ENCODE results near the gene WDR64. TPM values are rescaled to one million over a fixed set of nuclear protein-coding genes. Genes with fewer than 3 reads are reported as not detected.
"Not testable (repeated sequence)": the region's sequence is repeated elsewhere in the genome, so short reads cannot be mapped to it uniquely, and the experiment has no call there.

WDR64 gene
- total and polyA plus RNA-seq, 4 experiments from 2014 or later = 0.16 TPM; not detected in 3

- Mint-ChIP-seq H3K4me1 (peaks cover 12 to 19% (median 15%) of the 10 kb centered on the region in 4 donors), H3K4me3 (peak overlapping the region in 1 of 8 donors; percentile 12), H3K9me3 (peaks cover 0 to 3% (median 0%) of the 10 kb centered on the region in 8 donors), H3K27ac (peak overlapping the region in 4 of 7 donors; percentile 42 to 77 (median 52)), H3K36me3 (no peaks in the 10 kb centered on the region), H3K27me3 (peaks cover 0 to 4% of the 10 kb centered on the region in 2 donors)
- POLR2A ChIA-PET (ENCODE audit: partially characterized antibody) = no interaction called here
- Histone ChIP-seq H3K27ac (ENCODE audit: low read depth, low read length) (no peak overlapping the region), H3K9me3 (ENCODE audit: control insufficient read depth in 1 of 2, low read length in 2 of 2) (no peaks in the 10 kb centered on the region), H3K27me3 (ENCODE audit: insufficient read depth, low read length) (no peaks in the 10 kb centered on the region), H3K36me3 (ENCODE audit: insufficient read depth, low read length) (no peaks in the 10 kb centered on the region), H3K4me1 (ENCODE audit: insufficient read depth, low read length) (peaks cover 22% of the 10 kb centered on the region), H3K4me3 (ENCODE audit: low read length in 2 of 2) (no peak overlapping the region)
- CTCF ChIA-PET (ENCODE audit: partially characterized antibody) = interaction anchor here (0.9 to 2.1 kb wide), 2 partner anchors 12 to 35 kb away, joined by 3 to 5 read pairs; no protein-coding TSS in a partner anchor
- DNase-seq = no peak
- intact Hi-C loops (cut with micrococcal nuclease) = no loop called here
Observed at GRCh38 chr1:241675983-241676382, 23.9 kb downstream of the WDR64 start.

GRCh38 chr1:241677201-241677600 lies 25.1 kb downstream of the WDR64 start:
- Mint-ChIP-seq H3K4me3 (peak overlapping the region; percentile 63 to 87 (median 74)), H3K36me3 (peaks cover 0 to 10% of the 10 kb centered on the region in 2 donors), H3K27me3 (peaks cover 0 to 3% of the 10 kb centered on the region in 2 donors), H3K4me1 (peaks cover 12 to 19% (median 15%) of the 10 kb centered on the region in 4 donors), H3K27ac (peak overlapping the region; percentile 74 to 94 (median 85)), H3K9me3 (peaks cover 0 to 4% (median 0%) of the 10 kb centered on the region in 8 donors)
- Histone ChIP-seq H3K4me1 (ENCODE audit: insufficient read depth, low read length) (peaks cover 22% of the 10 kb centered on the region), H3K36me3 (ENCODE audit: insufficient read depth, low read length) (no peaks in the 10 kb centered on the region), H3K9me3 (ENCODE audit: control insufficient read depth in 1 of 2, low read length in 2 of 2) (no peaks in the 10 kb centered on the region), H3K27me3 (ENCODE audit: insufficient read depth, low read length) (no peaks in the 10 kb centered on the region), H3K4me3 (ENCODE audit: low read length in 2 of 2) (peak overlapping the region in 1 of 2 donors; percentile 11), H3K27ac (ENCODE audit: low read depth, low read length) (peak overlapping the region; percentile 56)
- ChIA-PET POLR2A (ENCODE audit: partially characterized antibody) (interaction anchor here (0.7 to 2.3 kb wide), 4 partner anchors 16 to 50 kb away, joined by 3 to 18 read pairs (median 4); partner anchors contain the start of genes CHML and OPN3), CTCF (ENCODE audit: partially characterized antibody) (interaction anchor here (0.8 to 2.1 kb wide), 4 partner anchors 13 to 170 kb away, joined by 3 to 8 read pairs (median 4); partner anchors contain the start of gene EXO1)
- intact Hi-C loops (cut with micrococcal nuclease) = loop anchor here (1.0 kb wide), 1 partner anchor 37 kb away; the partner anchor contains the start of genes CHML and OPN3
- DNase-seq = peak; percentile 54 to 69 (median 69)

- Mint-ChIP-seq H3K27ac (no peak overlapping the region), H3K36me3 (peaks cover 0 to 20% of the 10 kb centered on the region in 2 donors), H3K9me3 (peaks cover 0 to 4% (median 0%) of the 10 kb centered on the region in 8 donors), H3K4me3 (no peak overlapping the region), H3K4me1 (peaks cover 12 to 19% (median 15%) of the 10 kb centered on the region in 4 donors), H3K27me3 (peaks cover 0 to 3% of the 10 kb centered on the region in 2 donors)
- H3K4me1 ChIP-seq (ENCODE audit: insufficient read depth, low read length) = peaks cover 22% of the 10 kb centered on the region
- H3K27ac ChIP-seq (ENCODE audit: low read depth, low read length) = no peak overlapping the region
- CTCF ChIA-PET (ENCODE audit: partially characterized antibody) = interaction anchor here (1.0 to 1.2 kb wide), 2 partner anchors 38 to 160 kb away, joined by 3 to 4 read pairs; no protein-coding TSS in a partner anchor
- no peaks in the 10 kb centered on the region for H3K9me3 ChIP-seq (ENCODE audit: control insufficient read depth in 1 of 2, low read length in 2 of 2)
- H3K4me3 ChIP-seq (ENCODE audit: low read length in 2 of 2) = no peak overlapping the region
- DNase-seq = no peak
- no peaks in the 10 kb centered on the region for H3K36me3 ChIP-seq (ENCODE audit: insufficient read depth, low read length)
- intact Hi-C loops (cut with micrococcal nuclease) = no loop called here
- H3K27me3 ChIP-seq (ENCODE audit: insufficient read depth, low read length) = no peaks in the 10 kb centered on the region
- POLR2A ChIA-PET (ENCODE audit: partially characterized antibody) = interaction anchor here (2.3 kb wide), 1 partner anchor 39 kb away, joined by 18 read pairs; the partner anchor contains the start of genes CHML and OPN3
Observed at GRCh38 chr1:241678536-241678935, 26.5 kb downstream of the WDR64 start.

- H3K4me1 ChIP-seq (ENCODE audit: insufficient read depth, low read length) = peaks cover 22% of the 10 kb centered on the region
- intact Hi-C loops (cut with micrococcal nuclease) = no loop called here
- H3K36me3 Mint-ChIP-seq = peaks cover 0 to 20% of the 10 kb centered on the region in 2 donors
- no peaks in the 10 kb centered on the region for H3K9me3 ChIP-seq (ENCODE audit: control insufficient read depth in 1 of 2, low read length in 2 of 2)
- H3K36me3 ChIP-seq (ENCODE audit: insufficient read depth, low read length) = no peaks in the 10 kb centered on the region
- DNase-seq = no peak
- ChIA-PET CTCF (ENCODE audit: partially characterized antibody) (interaction anchor here (1.0 to 1.2 kb wide), 2 partner anchors 38 to 161 kb away, joined by 3 to 4 read pairs; no protein-coding TSS in a partner anchor), POLR2A (ENCODE audit: partially characterized antibody) (no interaction called here)
- no peak overlapping the region for H3K27ac ChIP-seq (ENCODE audit: low read depth, low read length)
- H3K4me3 Mint-ChIP-seq = no peak overlapping the region
- H3K27me3 Mint-ChIP-seq = peaks cover 0 to 3% of the 10 kb centered on the region in 2 donors
- H3K27me3 ChIP-seq (ENCODE audit: insufficient read depth, low read length) = no peaks in the 10 kb centered on the region
- no peak overlapping the region for H3K4me3 ChIP-seq (ENCODE audit: low read length in 2 of 2)
- no peak overlapping the region for H3K27ac Mint-ChIP-seq
- peaks cover 12 to 19% (median 15%) of the 10 kb centered on the region in 4 donors for H3K4me1 Mint-ChIP-seq
- H3K9me3 Mint-ChIP-seq = peaks cover 0 to 4% (median 0%) of the 10 kb centered on the region in 8 donors
Observed at GRCh38 chr1:241679404-241679803, 27.3 kb downstream of the WDR64 start.

GRCh38 chr1:241679961-241680360 lies 27.9 kb downstream of the WDR64 start:
- POLR2A ChIA-PET (ENCODE audit: partially characterized antibody) = no interaction called here
- no peak overlapping the region for H3K27ac Mint-ChIP-seq
- peaks cover 0 to 3% of the 10 kb centered on the region in 2 donors for H3K27me3 Mint-ChIP-seq

GRCh38 chr1:241681861-241682448 lies 29.9 kb downstream of the WDR64 start:
- H3K4me3 ChIP-seq (ENCODE audit: low read length in 2 of 2); H3K27ac ChIP-seq (ENCODE audit: low read depth, low read length); POLR2A ChIA-PET (ENCODE audit: partially characterized antibody); H3K4me3 Mint-ChIP-seq; H3K9me3 Mint-ChIP-seq; H3K9me3 ChIP-seq (ENCODE audit: control insufficient read depth in 1 of 2, low read length in 2 of 2); H3K27me3 Mint-ChIP-seq; intact Hi-C loops (cut with micrococcal nuclease); H3K27ac Mint-ChIP-seq; H3K27me3 ChIP-seq (ENCODE audit: insufficient read depth, low read length); DNase-seq; H3K36me3 ChIP-seq (ENCODE audit: insufficient read depth, low read length); CTCF ChIA-PET (ENCODE audit: partially characterized antibody): not testable (repeated sequence)
- H3K4me1 Mint-ChIP-seq = peaks cover 9 to 11% (median 9%) of the 10 kb centered on the region in 4 donors
- peaks cover 1 to 20% of the 10 kb centered on the region in 2 donors for H3K36me3 Mint-ChIP-seq
- H3K4me1 ChIP-seq (ENCODE audit: insufficient read depth, low read length) = peaks cover 15% of the 10 kb centered on the region

More at GRCh38 chr1:241679961-241680360, 27.9 kb downstream of the WDR64 start:
- Mint-ChIP-seq H3K4me3 (no peak overlapping the region), H3K9me3 (peaks cover 0 to 4% (median 0%) of the 10 kb centered on the region in 8 donors), H3K4me1 (peaks cover 12 to 19% (median 15%) of the 10 kb centered on the region in 4 donors), H3K36me3 (peaks cover 0 to 20% of the 10 kb centered on the region in 2 donors)
- no peak for DNase-seq
- Histone ChIP-seq H3K9me3 (ENCODE audit: control insufficient read depth in 1 of 2, low read length in 2 of 2) (no peaks in the 10 kb centered on the region), H3K36me3 (ENCODE audit: insufficient read depth, low read length) (no peaks in the 10 kb centered on the region), H3K4me3 (ENCODE audit: low read length in 2 of 2) (no peak overlapping the region), H3K27me3 (ENCODE audit: insufficient read depth, low read length) (no peaks in the 10 kb centered on the region), H3K4me1 (ENCODE audit: insufficient read depth, low read length) (peaks cover 22% of the 10 kb centered on the region), H3K27ac (ENCODE audit: low read depth, low read length) (no peak overlapping the region)
- CTCF ChIA-PET (ENCODE audit: partially characterized antibody) = interaction anchor here (1.2 kb wide), 1 partner anchor 39 kb away, joined by 3 read pairs; no protein-coding TSS in a partner anchor
- intact Hi-C loops (cut with micrococcal nuclease) = no loop called here

- H3K4me3 Mint-ChIP-seq = no peak overlapping the region
- POLR2A ChIA-PET (ENCODE audit: partially characterized antibody) = no interaction called here
- H3K4me1 Mint-ChIP-seq = peaks cover 1 to 3% (median 2%) of the 10 kb centered on the region in 4 donors
- intact Hi-C loops (cut with micrococcal nuclease) = no loop called here
- H3K27ac ChIP-seq (ENCODE audit: low read depth, low read length) = no peak overlapping the region
- H3K27me3 Mint-ChIP-seq = peaks cover 0 to 5% of the 10 kb centered on the region in 2 donors
- peaks cover 10% of the 10 kb centered on the region for H3K4me1 ChIP-seq (ENCODE audit: insufficient read depth, low read length)
- H3K36me3 Mint-ChIP-seq = peaks cover 1 to 20% of the 10 kb centered on the region in 2 donors
- DNase-seq = no peak
- CTCF ChIA-PET (ENCODE audit: partially characterized antibody) = interaction anchor here (1.3 kb wide), 1 partner anchor 72 kb away, joined by 3 read pairs; no protein-coding TSS in a partner anchor
- H3K4me3 ChIP-seq (ENCODE audit: low read length in 2 of 2) = no peak overlapping the region
- no peaks in the 10 kb centered on the region for H3K9me3 ChIP-seq (ENCODE audit: control insufficient read depth in 1 of 2, low read length in 2 of 2)
- H3K27me3 ChIP-seq (ENCODE audit: insufficient read depth, low read length) = no peaks in the 10 kb centered on the region
- H3K27ac Mint-ChIP-seq = no peak overlapping the region
- peaks cover 0 to 4% (median 0%) of the 10 kb centered on the region in 8 donors for H3K9me3 Mint-ChIP-seq
- H3K36me3 ChIP-seq (ENCODE audit: insufficient read depth, low read length) = no peaks in the 10 kb centered on the region
Observed at GRCh38 chr1:241682921-241683320, 30.8 kb downstream of the WDR64 start.

Measured in CD4-positive, alpha-beta memory T cell (primary cell).